Stimulated activated CD4-positive, alpha-beta T cell treated with anti-CD3 and anti-CD28 coated beads, Interleukin-1b, Interleukin-23, amount 100 ng/mL, for 1 hour (primary cell): ENCODE measurements around the gene NPHS1.
"Not testable (repeated sequence)": the region's sequence is repeated elsewhere in the genome, so short reads cannot be mapped to it uniquely, and the experiment has no call there.

Experiments
- DNase-seq, 2 donors: peaks; one replicate each; pipeline ENCODE4 v3.0.0-alpha.2; 2020; ENCODE audit warnings: low read depth in 2 of 2

The NPHS1 gene, protein sequence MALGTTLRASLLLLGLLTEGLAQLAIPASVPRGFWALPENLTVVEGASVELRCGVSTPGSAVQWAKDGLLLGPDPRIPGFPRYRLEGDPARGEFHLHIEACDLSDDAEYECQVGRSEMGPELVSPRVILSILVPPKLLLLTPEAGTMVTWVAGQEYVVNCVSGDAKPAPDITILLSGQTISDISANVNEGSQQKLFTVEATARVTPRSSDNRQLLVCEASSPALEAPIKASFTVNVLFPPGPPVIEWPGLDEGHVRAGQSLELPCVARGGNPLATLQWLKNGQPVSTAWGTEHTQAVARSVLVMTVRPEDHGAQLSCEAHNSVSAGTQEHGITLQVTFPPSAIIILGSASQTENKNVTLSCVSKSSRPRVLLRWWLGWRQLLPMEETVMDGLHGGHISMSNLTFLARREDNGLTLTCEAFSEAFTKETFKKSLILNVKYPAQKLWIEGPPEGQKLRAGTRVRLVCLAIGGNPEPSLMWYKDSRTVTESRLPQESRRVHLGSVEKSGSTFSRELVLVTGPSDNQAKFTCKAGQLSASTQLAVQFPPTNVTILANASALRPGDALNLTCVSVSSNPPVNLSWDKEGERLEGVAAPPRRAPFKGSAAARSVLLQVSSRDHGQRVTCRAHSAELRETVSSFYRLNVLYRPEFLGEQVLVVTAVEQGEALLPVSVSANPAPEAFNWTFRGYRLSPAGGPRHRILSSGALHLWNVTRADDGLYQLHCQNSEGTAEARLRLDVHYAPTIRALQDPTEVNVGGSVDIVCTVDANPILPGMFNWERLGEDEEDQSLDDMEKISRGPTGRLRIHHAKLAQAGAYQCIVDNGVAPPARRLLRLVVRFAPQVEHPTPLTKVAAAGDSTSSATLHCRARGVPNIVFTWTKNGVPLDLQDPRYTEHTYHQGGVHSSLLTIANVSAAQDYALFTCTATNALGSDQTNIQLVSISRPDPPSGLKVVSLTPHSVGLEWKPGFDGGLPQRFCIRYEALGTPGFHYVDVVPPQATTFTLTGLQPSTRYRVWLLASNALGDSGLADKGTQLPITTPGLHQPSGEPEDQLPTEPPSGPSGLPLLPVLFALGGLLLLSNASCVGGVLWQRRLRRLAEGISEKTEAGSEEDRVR (N-terminal part only)

DNA sequence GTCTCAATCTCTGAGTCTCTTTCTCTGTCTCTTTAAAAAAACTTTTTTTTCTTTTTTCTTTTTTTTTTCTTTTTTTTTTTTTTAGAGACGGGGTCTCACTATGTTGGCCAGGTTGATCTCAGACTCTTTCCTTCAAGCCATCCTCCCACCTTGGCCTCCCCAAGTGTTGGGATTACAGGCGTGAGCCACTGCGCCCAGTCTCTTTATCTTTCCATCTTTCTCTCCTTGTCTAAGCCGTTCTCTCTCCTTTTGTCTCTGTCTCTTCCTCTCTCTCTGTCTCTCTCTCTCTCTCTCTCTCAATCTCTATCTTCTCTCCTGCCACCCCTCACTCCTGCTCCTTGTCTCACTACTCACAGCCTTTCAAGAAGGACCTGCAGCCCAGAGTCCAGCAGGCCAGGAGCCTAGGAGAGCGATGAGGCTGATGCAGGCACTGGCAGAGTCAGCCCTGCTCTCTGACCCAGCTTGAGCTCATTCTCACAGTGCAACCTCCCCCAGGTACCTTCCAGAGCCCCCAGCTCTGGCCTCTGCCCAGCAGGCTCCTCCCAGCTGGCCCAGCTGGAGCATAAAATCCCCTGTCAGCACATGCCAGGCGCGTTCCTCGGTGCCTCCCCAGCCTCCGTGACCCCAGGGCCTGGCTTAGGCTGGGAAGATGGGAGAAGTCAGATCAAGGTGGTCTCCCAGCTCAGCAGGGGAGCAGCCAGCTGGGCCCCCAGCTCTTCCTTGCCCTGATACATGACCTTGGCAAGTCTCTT, at the start of gene NPHS1:
Gene NPHS1 (minus strand): TSS at position 476 of the 752 bp plus-strand sequence. CDS start 667 bp downstream, outside the sequence.
- DNase-seq, result no peak

DNA sequence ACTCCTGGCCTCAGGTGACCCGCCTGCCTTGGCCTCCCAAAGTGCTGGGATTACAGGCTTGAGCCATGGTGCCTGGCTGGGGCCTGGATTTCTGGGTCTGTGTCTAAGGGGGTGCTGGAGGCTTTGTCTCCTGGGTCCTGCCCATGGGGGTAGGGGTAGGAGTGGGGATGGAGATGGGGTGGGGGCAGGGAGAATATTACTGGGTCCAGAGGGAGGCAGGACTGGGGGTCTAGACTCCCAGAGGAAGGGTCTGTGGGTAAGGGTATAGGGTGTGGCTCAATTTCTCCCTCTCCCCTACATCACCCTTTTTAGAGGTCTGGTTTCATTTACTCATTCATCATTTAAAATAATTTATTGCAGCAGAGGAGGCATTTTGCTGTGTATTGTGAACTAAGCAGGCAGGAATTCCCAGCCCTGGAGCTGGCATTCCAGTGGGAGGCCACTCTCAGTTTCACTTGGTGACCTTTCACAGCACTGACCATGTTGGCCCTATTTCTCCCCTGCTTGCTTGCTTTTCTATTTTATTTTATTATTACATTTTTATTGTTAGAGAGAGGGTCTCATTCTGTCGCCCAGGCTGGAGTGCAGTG, 48.8 kb upstream of the NPHS1 start:
- DNase-seq, result no peak

DNA sequence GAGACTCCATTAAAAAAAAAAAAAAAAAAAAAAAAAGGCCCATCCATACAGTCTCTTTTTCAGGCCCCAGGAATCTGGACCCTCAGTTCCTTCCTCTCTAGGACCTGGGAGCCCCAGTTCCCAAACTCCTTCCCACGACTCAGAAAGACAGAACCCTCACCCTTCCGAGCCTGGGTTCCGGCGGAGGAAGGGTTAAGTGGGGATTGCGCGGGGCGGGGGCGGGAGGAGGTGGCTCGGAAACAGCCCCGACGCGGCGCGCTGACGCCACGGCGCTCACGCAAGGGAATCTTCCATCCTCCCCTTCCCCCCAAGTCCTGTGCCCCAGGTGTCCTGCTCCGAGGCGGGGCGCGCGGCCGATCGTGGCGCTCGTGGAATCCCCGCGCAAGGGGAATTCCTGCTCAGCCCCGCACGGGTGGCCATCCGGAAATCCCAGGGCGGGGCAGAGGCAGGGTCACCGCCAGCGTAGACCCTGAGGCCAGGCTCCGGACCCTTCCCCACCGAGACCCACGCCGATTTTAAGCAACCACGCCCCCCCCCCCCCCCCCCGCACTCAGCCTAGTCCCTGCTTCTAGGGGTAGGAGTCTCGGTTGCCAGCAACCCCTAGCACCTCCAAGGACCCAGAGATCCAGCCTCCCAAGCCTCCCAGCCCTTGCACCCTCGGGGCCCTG, 47.4 kb upstream of the NPHS1 start:
- peak; percentile 63 to 80 for DNase-seq

- DNase-seq, result no peak
These were observed 46.1 kb upstream of the NPHS1 start for GRCh38 chr19:35898499-35898809.

DNA sequence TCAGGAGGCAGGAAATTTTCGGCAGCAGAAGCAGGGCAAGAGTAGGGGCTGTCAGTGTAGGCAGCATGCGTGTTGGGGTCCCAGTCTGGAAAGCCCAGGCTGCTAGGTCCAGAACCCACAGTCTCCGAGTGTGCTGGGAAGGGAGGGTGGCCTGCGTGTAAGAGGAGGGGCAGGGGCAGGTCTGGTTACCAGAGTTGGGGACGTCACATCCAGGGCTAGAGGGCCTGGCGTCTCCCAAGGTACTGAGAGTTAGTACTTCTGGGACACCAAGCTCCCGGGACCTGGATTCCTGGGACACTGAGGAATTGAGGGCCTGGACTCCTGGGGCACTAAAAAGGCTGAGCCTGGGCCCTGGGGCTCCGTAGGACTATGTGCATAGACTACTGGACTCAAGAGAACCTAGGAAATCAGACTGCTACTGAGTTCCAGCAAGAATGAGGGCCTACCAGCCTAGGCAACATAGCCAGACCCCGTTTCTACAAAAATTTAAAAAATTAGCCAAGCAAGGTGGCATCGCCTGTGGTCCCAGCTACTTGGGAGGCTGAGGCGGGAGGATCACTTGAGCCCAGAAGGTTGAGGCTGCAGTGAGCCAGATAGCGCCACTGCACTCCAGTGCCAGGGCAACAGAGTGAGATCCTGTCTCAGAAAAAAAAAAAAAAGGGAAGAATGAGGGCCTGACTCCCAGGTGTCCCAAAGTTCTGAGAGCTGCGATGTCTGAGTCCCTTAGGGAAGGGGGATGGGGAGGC, 45.6 kb upstream of the NPHS1 start:
- no peak for DNase-seq

- no peak for DNase-seq
These were observed 44.3 kb upstream of the NPHS1 start for GRCh38 chr19:35896643-35897040.

DNA sequence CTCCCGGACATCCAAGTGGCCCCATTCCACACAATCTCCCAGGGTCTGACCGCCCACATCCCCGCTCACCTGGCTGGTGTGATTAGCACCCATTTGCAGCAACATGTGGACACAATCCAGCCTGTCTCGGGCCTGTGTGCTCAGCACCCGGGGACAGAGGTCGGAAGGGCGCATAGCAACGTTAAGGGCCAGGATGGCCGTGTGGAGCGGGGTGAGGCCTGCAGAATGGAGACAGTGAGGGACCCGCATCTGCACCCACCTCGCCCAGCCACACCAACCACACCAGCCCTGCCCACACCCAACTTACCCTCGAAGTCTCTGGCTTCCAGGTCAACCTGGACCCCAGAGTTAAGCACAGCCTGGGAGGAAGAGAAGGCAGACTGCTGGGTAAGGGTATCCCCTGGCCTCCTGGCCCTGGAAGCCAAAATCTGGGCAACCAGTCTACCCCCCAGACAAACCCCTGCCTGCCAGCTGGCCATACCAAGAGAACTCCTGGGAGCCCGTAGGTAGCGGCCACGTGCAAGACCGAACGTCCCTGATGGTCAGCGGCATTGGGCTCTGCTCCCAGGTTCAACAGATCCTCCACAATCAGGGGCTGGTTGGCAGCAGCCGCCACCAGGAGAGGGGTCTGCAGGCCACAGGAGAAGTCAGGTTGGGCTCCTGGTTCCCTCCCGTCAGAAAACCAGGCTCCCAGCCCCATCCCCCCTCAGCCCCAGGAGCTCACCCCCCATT, 43.8 kb upstream of the NPHS1 start:
- DNase-seq, result no peak

- no peak for DNase-seq
These were observed 42.0 kb upstream of the NPHS1 start for GRCh38 chr19:35894342-35894741.

DNA sequence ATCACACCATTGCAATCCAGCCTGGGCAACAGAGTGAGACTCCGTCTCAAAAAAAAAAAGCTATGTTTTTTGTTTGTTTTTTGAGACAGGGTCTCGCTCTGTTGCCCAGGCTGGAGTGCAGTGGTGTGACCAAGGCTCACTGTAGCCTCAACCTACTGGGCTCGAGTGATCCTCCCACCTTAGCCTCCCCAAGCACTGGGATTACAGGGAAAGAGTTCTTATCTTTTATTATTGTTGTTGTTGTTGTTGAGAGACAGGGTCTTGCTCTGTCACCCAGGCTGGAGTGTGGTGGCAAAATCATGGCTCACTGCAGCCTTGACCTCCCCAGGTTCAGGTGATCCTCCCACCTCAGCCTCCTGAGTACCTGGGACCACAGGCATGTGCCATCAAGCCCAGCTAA, 39.5 kb upstream of the NPHS1 start:
- not testable (repeated sequence) for DNase-seq

DNA sequence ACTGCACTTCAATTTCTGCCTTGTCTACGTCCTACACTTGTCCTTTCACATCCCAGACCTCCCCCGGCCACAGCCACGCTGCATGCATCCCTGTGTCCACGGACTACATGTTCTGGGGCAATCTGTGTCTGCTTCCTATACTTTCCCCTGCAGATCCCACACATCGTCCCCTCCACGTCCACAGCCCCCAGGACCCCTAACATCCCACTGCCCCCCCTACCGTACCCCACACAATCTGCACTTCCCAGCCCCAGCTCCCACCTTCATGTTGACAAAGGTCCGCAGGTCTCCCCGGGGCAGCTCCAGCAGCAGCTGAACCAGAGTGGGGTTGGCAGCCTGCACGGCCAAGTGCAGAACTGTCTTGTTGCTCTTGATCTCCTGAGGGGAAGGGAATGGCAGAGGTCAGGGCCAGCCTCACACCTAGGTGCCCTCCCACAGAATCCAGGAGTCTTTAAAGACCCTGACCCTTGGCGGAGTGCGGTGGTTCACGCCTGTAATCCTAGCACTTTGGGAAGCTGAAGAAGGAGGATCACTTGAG, 37.9 kb upstream of the NPHS1 start:
- no peak for DNase-seq

DNA sequence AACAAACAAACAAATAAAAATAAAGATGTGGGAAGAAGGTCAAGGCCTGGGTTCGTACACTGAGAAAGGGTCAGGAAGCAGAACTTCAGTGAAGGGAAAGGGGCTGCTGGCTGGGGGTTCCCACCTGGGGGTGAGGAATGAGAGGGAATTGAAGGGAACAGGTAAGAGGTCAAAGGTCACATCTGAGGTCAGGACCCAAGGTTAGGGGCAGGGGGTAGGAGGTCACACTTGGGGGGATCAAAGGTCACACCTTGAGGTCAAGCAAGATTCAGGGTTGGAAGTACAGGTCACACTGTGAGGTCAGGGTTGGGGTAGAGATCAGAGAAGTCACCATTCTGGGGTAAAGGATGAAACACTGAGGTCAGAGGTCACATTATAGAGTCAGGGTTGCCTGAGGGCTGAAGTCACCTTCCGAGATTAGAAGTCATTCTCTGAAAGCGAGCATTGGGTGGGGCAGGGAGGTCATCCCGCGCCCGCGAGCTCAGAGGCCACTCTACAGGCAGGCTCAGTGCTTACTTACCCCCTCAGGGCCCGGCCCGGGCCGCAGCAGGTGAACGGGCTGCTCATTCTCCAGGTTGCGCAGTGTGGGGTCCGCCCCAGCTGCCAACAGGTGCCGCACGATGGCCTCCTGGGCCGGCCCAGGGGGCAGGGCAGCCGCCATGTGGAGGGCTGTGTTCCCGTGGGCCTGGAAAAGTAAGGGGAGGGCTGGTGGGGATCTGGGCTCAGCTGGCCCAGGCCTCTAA, 37.2 kb upstream of the NPHS1 start:
- DNase-seq, result no peak

DNA sequence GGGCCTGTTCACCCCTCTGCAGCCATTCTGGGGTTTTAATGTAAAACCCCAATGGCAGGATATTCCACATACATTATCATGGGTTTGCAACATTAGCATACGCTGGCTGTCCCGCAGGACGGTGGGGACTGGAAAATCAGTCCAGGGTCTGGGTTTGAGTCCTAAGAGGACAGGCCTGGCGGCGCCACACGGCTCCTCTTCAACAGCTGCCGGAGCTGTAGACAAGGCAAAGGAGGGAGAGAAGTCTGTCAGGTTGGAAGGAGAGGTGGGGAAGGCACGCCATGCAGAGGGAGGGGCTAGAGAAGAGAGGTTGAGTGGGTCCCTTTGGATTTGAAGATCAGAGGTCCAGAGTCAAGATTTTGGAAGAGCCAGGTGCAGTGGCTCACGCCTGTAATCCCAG, 36.1 kb upstream of the NPHS1 start:
- no peak for DNase-seq

GRCh38 chr19:35887197-35887596, 34.9 kb upstream of the NPHS1 start:
- DNase-seq, result no peak

GRCh38 chr19:35885904-35886303, 33.6 kb upstream of the NPHS1 start:
- no peak for DNase-seq

- DNase-seq, result no peak
These were observed 33.0 kb upstream of the NPHS1 start for GRCh38 chr19:35885225-35885738.

GRCh38 chr19:35883882-35884281, 31.6 kb upstream of the NPHS1 start:
- no peak for DNase-seq

GRCh38 chr19:35882114-35882832, 30.0 kb upstream of the NPHS1 start:
- DNase-seq, result no peak
